HS-27A (cell line): ENCODE data around the gene SLC7A10.
A peak's percentile ranks its signal among the peaks of the same experiment; 100 is the strongest.

Experiments used
- DNase-seq: peaks from one replicate; pipeline ENCODE4 v3.0.0-alpha.2; 2012; ENCODE audit warnings: low read depth, missing footprints

Gene SLC7A10

DNA sequence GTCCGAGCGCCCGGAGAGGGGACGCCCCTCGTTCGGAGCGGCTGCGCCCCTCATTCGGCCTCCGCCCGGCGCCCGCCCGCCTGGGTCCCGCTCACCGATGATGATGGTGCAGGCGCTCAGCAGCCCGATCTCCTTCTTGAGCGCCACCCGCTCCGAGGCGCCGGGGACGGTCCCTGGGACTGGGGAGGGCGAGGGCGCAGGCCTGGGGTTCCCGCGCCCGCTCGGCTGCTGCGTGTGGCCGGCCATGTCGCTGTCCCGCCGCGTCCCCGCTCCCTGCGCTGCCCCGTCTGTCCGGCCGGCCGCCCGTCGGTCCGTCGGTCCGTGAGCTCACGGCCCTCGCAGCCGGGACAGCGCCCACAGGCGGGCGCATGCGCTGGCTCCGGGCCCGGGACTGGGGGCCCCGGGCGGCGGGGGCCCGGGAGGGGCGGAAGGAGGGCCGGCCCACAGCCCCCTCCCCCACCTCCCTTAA is at the start of gene SLC7A10:
Gene SLC7A10, minus strand, starts transcription at position 393 of the 469 bp plus-strand sequence. Its CDS starts 147 bp downstream, at position 246.
- no peak for DNase-seq

DNA sequence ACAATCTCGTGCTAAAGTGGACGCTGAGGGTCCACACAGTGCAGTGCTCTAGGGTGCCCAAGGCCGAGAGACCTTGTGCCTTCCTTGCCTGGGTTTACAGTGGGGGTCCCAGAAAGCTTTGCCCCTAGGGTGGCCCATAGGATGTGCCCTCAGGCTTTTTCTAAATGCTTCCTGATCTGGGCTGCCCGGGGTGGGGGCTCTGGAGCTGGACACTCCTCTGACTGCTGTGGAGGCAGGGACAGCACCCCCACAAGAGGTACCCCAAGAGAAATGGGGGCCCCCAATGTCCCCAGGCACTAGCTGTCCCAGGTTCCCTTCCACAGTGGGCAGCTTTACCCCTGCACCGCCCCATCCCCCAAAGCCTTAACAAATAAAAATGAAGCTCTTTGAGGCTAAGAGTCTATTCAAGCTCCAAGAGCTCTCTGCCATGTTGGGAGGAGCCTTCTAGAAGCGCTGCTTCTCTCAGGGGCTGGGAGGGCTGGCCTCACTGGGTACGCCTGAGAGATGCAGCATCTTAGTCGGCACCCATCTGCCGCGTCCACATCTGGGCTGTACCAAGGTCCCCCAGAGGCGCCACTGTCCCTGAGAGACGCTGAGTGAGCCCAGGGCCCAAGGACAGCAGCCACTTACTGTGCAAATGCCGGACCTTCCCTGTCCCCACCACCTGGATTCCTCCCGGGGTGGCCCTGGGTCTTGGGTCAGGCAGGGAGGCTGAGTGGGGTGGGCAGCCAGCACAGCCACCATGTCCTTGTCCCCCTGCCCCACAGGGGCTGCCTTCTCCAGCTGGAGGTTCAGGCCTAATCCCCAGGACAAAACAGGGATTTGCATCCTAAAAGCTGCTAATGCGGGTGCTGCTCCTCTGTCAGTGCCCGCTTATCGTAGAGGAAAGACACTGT is 49.3 kb upstream of the SLC7A10 start:
- DNase-seq: no peak

DNA sequence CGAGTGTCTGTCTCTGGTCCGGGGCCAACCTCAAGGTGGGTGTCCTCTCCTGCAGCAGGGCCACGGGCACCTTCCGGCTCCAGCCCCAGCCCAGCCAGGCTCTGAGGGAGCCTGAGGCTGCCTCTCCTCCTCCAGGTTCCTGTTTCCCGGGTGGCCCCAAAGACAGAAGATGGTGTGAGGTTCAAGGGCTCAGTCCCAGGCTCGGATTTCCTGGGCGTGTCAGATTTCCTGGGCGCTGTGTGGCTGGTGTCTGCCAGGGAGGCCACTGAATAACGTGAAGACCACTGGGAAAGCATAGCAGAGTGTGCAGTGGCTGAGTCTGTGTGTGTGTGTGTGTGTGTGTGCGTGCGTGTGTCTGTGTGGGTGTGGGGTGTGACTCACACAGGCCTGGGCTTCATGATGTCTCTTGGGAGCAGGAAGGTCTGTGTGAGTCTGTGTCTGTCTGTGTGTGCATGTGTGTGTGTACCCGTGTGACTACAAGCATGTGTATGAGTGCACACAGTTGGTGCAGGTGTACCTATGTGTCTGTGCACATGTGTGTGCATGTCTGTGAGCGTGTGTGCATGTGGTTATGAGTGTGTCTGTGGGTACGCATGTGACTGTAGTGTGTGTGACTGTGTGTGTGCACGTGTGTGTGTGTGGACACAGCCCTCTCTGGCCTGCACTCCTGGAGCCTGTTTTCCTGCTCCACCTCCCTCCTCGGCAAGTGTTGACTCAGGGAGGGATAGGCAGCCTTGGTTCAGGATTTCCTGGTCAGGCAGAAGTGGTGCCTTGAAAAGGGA is 48.4 kb upstream of the SLC7A10 start:
- DNase-seq: peak; percentile 53

- DNase-seq: no peak
Observed at GRCh38 chr19:33273065-33273736, 47.6 kb upstream of the SLC7A10 start.

DNA sequence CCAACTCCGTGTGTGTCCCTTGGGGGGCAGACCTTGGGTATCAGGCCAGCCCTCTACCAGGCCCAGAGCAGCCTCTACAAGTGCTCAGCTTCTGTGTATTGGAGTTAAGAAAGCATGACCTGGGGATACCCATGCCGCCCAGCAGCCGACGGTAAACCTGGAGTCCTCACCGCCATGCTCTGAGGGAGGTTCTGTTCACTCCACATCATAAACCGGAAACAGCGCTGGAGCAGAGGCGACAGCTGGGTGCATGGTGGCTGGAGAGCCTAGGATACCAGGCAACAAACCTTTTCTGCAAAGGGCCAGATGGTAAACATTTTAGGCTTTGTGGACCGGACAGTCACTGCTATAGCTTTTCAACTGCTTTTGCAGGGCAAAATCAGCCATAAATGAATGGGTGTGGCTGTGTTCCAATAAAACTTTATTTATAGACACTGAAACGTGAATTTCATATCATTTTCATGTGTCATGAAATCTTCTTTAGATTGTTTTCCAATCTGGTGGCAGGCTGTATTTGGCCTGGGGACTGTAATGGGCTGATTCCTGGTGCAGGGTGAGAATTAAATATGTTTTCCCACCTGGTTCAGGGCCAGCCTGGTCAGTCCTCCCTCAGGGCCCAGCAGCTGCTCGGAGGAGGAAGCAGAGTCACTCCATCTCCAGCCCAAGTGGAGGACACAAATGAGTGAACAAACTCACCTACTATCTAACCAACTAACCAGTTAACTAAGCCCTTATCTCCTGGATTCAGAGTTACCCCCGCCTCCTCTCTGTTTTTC is 45.8 kb upstream of the SLC7A10 start:
- DNase-seq: no peak

GRCh38 chr19:33270769-33271168 is 45.1 kb upstream of the SLC7A10 start:
- no peak for DNase-seq

DNA sequence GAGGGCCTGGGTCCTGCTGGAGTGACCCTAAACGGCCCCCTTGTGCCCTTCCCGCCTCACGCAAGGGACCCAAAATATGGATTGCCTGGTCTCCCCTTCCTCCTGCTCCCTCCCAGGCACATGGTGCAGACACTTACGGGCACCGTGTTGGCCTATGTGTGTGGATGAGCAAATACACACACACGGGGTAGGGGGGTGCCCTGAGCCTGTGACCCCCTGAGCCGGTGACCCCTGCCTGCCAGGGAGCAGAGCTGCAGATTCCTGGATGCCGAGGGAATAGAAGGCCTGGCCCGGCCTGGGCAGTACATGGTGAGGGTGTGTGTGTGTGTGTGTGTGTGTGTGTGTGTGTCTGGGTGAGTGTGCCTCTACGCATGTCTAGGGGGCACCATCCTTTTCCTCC is 43.4 kb upstream of the SLC7A10 start:
- no peak for DNase-seq

GRCh38 chr19:33268162-33268991 is 42.7 kb upstream of the SLC7A10 start:
- no peak for DNase-seq

- DNase-seq: no peak
Observed at GRCh38 chr19:33267706-33268105, 42.1 kb upstream of the SLC7A10 start.

- no peak for DNase-seq
Observed at GRCh38 chr19:33266974-33267484, 41.4 kb upstream of the SLC7A10 start.

DNA sequence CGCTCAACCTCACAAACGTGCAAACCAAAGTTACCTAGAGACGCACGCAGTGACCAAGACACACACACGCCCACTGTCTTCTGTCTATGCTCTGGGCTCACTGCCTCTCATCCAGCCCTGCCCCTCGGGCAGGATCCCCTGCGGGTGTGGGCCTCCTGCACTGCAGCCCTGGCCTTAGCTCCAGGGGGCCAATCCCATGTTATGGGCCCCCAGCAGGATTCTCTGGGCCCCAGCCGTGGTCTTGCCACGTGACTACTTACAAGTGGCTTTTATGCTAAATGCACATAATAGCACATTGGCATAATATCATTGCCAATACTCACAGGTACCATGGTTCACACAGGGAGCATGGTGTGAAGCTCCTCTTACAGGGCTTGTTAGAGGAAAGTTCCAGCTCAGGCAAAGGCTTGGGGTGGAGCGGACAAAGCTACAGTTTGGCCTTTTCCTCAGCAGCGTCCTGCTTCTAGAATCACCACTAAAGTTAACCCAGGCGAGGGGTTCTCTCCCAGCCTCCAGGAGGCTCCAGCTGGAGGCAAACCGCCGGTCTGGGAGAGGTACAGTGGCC is 39.3 kb upstream of the SLC7A10 start:
- DNase-seq: no peak

DNA sequence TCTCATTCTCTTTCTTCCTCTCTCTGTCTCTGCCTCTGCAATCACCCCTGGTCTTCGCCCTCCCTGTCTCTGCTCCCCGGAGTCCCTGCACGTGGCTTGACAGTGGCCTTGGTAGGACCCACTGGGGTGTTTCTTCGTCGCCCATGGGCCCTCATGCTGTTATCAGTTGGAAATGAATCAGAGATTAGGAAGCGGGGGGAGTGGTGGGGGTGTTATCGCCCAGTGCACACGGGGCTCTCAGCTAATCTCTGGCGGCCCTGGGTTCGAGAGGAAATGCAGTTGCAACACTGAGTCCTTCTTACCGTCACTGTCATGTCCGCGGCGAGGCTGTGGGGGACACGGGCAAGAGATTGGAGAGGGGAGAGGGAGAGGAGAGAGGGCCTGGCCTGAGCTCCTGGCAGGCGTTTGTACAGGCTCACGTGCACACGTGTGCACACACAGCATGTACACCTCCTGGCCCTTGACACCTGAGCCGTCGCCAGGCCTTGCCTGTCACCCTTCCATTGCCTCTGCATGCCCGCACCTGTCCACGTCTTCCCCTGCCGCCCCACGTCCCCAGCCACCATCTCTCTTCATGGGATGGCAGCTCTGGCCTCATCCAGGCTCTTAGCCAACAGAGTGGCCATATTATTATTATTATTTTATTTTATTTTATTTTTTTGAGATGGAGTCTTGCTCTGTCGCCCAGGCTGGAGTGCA is 37.8 kb upstream of the SLC7A10 start:
- DNase-seq: no peak

- no peak for DNase-seq
Observed at GRCh38 chr19:33261511-33262189, 36.0 kb upstream of the SLC7A10 start.

DNA sequence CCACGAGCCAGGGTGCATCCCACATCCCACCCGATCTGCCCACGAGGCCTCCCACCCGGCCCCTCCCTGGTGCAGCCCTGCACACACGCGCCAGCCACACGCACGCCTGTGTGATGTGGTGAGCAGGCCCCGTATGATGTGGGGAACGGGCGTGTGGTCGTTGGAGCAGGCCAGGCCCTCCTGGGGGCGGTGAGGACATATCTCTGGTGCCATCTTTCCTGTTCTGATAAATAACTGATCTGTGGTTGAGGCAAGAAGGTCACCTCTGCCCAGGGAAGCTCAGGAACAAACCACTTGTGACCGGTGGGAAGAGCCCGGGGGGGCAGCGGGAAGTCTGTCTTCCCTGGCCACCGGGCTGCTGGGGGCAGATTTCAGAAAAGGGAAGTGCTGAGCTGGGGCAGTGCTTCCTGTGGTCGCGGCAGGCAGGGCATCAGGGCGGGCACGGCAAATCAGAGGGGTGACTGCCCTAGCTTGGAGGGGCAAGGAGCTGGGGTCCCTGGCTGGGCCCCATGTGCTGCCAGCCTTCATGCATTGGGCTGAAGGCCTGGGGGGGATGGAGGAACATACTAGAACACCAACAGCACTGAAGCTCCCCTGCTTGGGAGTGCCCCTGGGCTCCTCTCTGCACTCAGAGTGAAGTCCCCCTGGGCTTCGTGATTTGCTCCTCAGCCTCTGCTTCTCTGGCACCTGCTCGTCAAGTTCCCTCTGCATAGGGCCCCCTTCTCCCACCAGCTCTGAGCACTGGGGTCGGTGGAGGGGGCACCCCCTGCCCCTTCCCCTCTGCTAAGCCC is 35.2 kb upstream of the SLC7A10 start:
- DNase-seq: no peak

- no peak for DNase-seq
Observed at GRCh38 chr19:33259539-33259938, 33.9 kb upstream of the SLC7A10 start.

- no peak for DNase-seq
Observed at GRCh38 chr19:33257828-33258227, 32.2 kb upstream of the SLC7A10 start.

GRCh38 chr19:33256261-33256660 is 30.6 kb upstream of the SLC7A10 start:
- no peak for DNase-seq

DNA sequence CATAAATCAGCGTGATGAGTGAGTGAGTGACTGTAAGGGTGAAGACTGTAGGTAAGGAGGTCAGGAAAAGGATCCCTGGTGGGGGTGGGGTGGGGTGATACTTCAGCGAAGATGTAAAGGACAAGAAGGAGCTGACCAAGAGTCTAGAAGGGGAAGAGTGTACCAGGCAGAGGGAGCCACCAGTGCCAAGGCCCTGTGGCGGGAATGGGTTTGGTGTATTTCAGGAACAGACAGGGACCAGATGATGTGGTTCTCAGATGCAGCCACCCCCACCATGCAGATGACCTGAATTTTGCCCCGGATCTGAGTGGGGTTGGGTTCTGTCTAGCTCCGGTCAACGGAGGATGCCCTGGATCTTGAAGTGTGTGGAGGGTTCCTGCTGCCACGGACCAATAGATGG is 30.1 kb upstream of the SLC7A10 start:
- no peak for DNase-seq
